ENCODE measurements around the gene ELL.
"Not testable (repeated sequence)": the region's sequence is repeated elsewhere in the genome, so short reads cannot be mapped to it uniquely, and the experiment has no call there.

The ELL gene

DNA sequence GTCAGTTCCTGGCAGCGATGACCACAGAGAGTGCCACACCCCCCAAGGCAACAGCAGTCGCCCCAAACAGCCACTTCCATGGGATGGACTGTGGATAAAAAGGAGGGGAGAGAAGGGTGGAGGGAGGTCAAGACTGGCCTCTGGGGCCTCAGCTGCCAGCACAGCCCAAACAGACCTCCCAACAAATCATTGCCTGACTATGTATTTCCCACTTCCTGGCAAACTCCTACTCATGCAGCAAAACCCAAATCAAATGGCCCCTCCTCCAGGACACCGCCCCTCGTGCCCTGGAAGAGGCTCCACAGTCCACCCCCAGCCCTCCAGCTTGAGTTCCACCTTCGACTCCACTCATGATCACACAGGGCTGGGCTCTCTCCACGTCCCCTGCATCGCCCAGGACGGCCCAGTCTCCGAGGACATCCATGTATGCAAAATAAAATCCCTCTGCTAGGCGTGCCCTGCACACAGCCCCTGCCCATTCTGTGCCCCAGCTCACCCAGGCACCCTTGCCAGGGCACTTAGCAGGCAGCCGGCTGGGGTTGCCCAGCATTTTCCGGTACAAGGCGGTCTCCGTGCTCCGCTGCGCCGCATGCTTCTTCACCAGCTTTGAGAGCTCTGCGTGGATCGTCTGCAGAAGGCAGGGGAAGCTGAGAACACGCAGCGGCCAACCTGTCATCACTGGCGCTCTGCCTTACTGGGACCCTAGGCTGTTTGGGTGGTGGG is 10.5 kb upstream of the ELL start:
- H3K27me3 ChIP-seq (replicated peaks; ENCODE audit: control insufficient read depth, insufficient read depth, low read length, poor library complexity, severe bottlenecking) = no peaks in the 10 kb centered on the region
- no peak overlapping the region for H3K4me3 ChIP-seq (ENCODE audit: insufficient read depth, low read depth, low read length, poor library complexity, severe bottlenecking)
- no peaks in the 10 kb centered on the region for H3K9me3 ChIP-seq (ENCODE audit: control insufficient read depth, low read length)
- peaks cover 23% of the 10 kb centered on the region for H3K36me3 ChIP-seq (ENCODE audit: control insufficient read depth, insufficient read depth, low read length)
- H3K27ac ChIP-seq (ENCODE audit: insufficient read depth, low read length, poor library complexity, severe bottlenecking) = no peak overlapping the region
- H3K4me1 ChIP-seq (ENCODE audit: control insufficient read depth, insufficient read depth, low read length, poor library complexity, severe bottlenecking) = no peaks in the 10 kb centered on the region
- DNase-seq = no peak

GRCh38 chr19:18531485-18531884 is 9.6 kb upstream of the ELL start:
- no peak for DNase-seq
- Histone ChIP-seq H3K36me3 (ENCODE audit: control insufficient read depth, insufficient read depth, low read length) (peaks cover 19% of the 10 kb centered on the region), H3K4me1 (ENCODE audit: control insufficient read depth, insufficient read depth, low read length, poor library complexity, severe bottlenecking) (no peaks in the 10 kb centered on the region), H3K9me3 (ENCODE audit: control insufficient read depth, low read length) (no peaks in the 10 kb centered on the region), H3K27me3 (replicated peaks; ENCODE audit: control insufficient read depth, insufficient read depth, low read length, poor library complexity, severe bottlenecking) (no peaks in the 10 kb centered on the region), H3K4me3 (ENCODE audit: insufficient read depth, low read depth, low read length, poor library complexity, severe bottlenecking) (no peak overlapping the region), H3K27ac (ENCODE audit: insufficient read depth, low read length, poor library complexity, severe bottlenecking) (no peak overlapping the region)

GRCh38 chr19:18529782-18530181 is 7.9 kb upstream of the ELL start:
- no peak for DNase-seq
- H3K4me3 ChIP-seq (ENCODE audit: insufficient read depth, low read depth, low read length, poor library complexity, severe bottlenecking) = no peak overlapping the region
- H3K36me3 ChIP-seq (ENCODE audit: control insufficient read depth, insufficient read depth, low read length) = peaks cover 12% of the 10 kb centered on the region
- no peak overlapping the region for H3K27ac ChIP-seq (ENCODE audit: insufficient read depth, low read length, poor library complexity, severe bottlenecking)
- no peaks in the 10 kb centered on the region for H3K27me3 ChIP-seq (replicated peaks; ENCODE audit: control insufficient read depth, insufficient read depth, low read length, poor library complexity, severe bottlenecking)
- H3K4me1 ChIP-seq (ENCODE audit: control insufficient read depth, insufficient read depth, low read length, poor library complexity, severe bottlenecking) = no peaks in the 10 kb centered on the region
- no peaks in the 10 kb centered on the region for H3K9me3 ChIP-seq (ENCODE audit: control insufficient read depth, low read length)

DNA sequence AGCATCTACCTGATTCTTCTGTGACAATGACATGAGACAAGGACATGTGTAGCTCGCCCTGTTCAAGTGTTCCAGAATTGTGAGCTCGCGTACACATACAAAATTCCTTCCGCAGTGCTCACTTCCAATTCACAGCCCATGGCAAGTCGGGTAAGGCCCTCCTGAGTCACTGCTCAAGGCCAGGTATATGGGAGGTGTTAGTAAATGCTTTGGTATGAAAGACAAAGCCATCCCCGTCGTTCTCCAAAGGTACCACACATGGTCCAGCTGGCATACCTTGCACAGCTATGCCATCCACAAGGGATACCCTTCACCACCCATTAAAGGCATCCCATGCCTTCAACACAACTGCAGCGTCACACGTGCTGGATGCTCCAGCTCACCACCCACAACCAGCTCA is 4.4 kb upstream of the ELL start:
- no peak overlapping the region for H3K27ac ChIP-seq (ENCODE audit: insufficient read depth, low read length, poor library complexity, severe bottlenecking)
- no peaks in the 10 kb centered on the region for H3K36me3 ChIP-seq (ENCODE audit: control insufficient read depth, insufficient read depth, low read length)
- no peaks in the 10 kb centered on the region for H3K4me1 ChIP-seq (ENCODE audit: control insufficient read depth, insufficient read depth, low read length, poor library complexity, severe bottlenecking)
- H3K27me3 ChIP-seq (replicated peaks; ENCODE audit: control insufficient read depth, insufficient read depth, low read length, poor library complexity, severe bottlenecking) = no peaks in the 10 kb centered on the region
- H3K4me3 ChIP-seq (ENCODE audit: insufficient read depth, low read depth, low read length, poor library complexity, severe bottlenecking) = no peak overlapping the region
- H3K9me3 ChIP-seq (ENCODE audit: control insufficient read depth, low read length) = no peaks in the 10 kb centered on the region
- DNase-seq = no peak

- no peaks in the 10 kb centered on the region for H3K9me3 ChIP-seq (ENCODE audit: control insufficient read depth, low read length)
- no peaks in the 10 kb centered on the region for H3K4me1 ChIP-seq (ENCODE audit: control insufficient read depth, insufficient read depth, low read length, poor library complexity, severe bottlenecking)
- DNase-seq = no peak
- no peak overlapping the region for H3K4me3 ChIP-seq (ENCODE audit: insufficient read depth, low read depth, low read length, poor library complexity, severe bottlenecking)
- H3K36me3 ChIP-seq (ENCODE audit: control insufficient read depth, insufficient read depth, low read length) = no peaks in the 10 kb centered on the region
- no peaks in the 10 kb centered on the region for H3K27me3 ChIP-seq (replicated peaks; ENCODE audit: control insufficient read depth, insufficient read depth, low read length, poor library complexity, severe bottlenecking)
- H3K27ac ChIP-seq (ENCODE audit: insufficient read depth, low read length, poor library complexity, severe bottlenecking) = no peak overlapping the region
Observed at GRCh38 chr19:18523841-18524240, 2.0 kb upstream of the ELL start.

DNA sequence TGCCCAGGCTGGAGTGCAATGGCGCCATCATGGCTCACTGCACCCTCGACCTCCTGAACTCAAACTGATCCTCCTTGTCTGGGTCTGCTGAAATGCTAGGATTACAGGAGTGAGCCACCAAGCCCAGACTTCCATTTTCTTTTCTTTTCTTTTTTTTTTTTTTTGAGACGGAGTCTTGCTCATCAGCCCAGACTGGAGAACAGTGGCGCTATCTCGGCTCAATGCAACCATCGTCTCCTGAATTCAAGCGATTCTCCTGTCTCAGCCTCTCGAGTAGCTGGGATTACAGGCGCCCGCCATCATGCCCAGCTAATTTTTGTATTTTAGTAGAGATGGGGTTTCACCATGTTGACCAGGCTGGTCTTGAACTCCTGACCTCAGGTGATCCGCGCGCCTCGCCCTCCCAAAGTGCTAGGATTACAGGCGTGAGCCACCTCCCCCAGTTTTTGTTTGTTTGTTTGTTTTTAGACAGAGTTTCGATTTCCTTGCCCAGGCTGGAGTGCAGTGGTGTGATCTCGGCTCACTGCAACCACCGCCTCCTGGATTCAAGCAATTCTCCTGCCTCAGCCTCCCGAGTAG is 1.1 kb upstream of the ELL start:
- H3K9me3 ChIP-seq (ENCODE audit: control insufficient read depth, low read length); H3K4me1 ChIP-seq (ENCODE audit: control insufficient read depth, insufficient read depth, low read length, poor library complexity, severe bottlenecking); H3K36me3 ChIP-seq (ENCODE audit: control insufficient read depth, insufficient read depth, low read length); DNase-seq; H3K27me3 ChIP-seq (replicated peaks; ENCODE audit: control insufficient read depth, insufficient read depth, low read length, poor library complexity, severe bottlenecking): not testable (repeated sequence)
- H3K27ac ChIP-seq (ENCODE audit: insufficient read depth, low read length, poor library complexity, severe bottlenecking) = peak overlapping the region; percentile 65
- H3K4me3 ChIP-seq (ENCODE audit: insufficient read depth, low read depth, low read length, poor library complexity, severe bottlenecking) = peak overlapping the region; percentile 23

GRCh38 chr19:18522124-18522861 is 423 bp upstream of the ELL start:
- Histone ChIP-seq H3K36me3 (ENCODE audit: control insufficient read depth, insufficient read depth, low read length) (no peaks in the 10 kb centered on the region), H3K4me3 (ENCODE audit: insufficient read depth, low read depth, low read length, poor library complexity, severe bottlenecking) (peak overlapping the region; percentile 89), H3K4me1 (ENCODE audit: control insufficient read depth, insufficient read depth, low read length, poor library complexity, severe bottlenecking) (no peaks in the 10 kb centered on the region), H3K27ac (ENCODE audit: insufficient read depth, low read length, poor library complexity, severe bottlenecking) (peak overlapping the region; percentile 94), H3K27me3 (replicated peaks; ENCODE audit: control insufficient read depth, insufficient read depth, low read length, poor library complexity, severe bottlenecking) (no peaks in the 10 kb centered on the region), H3K9me3 (ENCODE audit: control insufficient read depth, low read length) (no peaks in the 10 kb centered on the region)
- peak; percentile 100 for DNase-seq

DNA sequence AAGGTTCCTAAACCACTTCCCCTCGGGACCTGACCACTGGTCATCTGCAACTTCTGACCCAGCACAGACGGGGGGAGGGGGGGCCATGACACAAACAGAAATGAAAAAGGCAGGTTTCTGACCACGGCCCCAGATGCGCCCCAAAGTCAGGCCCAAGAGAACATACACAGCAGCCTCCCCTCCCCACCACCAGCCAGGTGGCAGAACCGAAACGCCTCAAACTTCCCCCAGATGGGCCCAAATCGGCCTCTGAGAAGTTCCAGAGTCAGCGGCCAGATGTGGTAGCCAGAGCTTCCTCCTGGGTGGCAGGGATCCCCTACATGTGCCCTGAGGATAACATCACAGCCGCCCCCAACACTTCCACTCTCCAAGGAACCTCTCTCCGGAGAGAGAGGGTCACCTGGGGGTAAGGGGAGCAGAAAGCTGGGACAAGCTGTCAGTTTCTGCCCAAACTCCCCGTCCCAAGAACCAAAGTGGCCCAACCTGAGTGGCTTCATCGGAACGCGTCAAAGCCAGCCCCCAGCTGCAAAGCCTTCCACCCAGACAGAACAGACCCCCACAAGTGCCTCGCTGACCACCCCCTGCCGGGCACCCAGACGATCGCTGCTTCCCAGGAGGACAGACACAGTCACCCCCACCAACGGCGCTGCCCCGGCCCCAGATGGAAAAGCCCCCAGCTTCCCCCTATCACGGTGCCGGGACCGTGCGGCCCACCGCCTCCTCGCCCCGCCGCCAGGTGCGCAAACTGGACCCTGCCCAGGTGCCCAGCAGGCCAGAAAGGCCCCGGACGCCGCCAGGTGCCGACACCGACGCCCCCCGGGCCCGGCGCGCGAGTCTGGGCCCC is 800 bp downstream of the ELL start:
- Histone ChIP-seq H3K27me3 (replicated peaks; ENCODE audit: control insufficient read depth, insufficient read depth, low read length, poor library complexity, severe bottlenecking) (no peaks in the 10 kb centered on the region), H3K27ac (ENCODE audit: insufficient read depth, low read length, poor library complexity, severe bottlenecking) (peak overlapping the region; percentile 94), H3K36me3 (ENCODE audit: control insufficient read depth, insufficient read depth, low read length) (no peaks in the 10 kb centered on the region), H3K4me3 (ENCODE audit: insufficient read depth, low read depth, low read length, poor library complexity, severe bottlenecking) (peak overlapping the region; percentile 89), H3K4me1 (ENCODE audit: control insufficient read depth, insufficient read depth, low read length, poor library complexity, severe bottlenecking) (peaks cover 9% of the 10 kb centered on the region), H3K9me3 (ENCODE audit: control insufficient read depth, low read length) (no peaks in the 10 kb centered on the region)
- DNase-seq = no peak

GRCh38 chr19:18519962-18520847 is 1.7 kb downstream of the ELL start:
- Histone ChIP-seq H3K36me3 (ENCODE audit: control insufficient read depth, insufficient read depth, low read length) (no peaks in the 10 kb centered on the region), H3K4me1 (ENCODE audit: control insufficient read depth, insufficient read depth, low read length, poor library complexity, severe bottlenecking) (peaks cover 17% of the 10 kb centered on the region)
- DNase-seq = peak in 2 of 3 donors; percentile 39 to 49

More at GRCh38 chr19:18519962-18520847, 1.7 kb downstream of the ELL start:
- H3K9me3 ChIP-seq (ENCODE audit: control insufficient read depth, low read length) = no peaks in the 10 kb centered on the region
- H3K4me3 ChIP-seq (ENCODE audit: insufficient read depth, low read depth, low read length, poor library complexity, severe bottlenecking) = peak overlapping the region; percentile 89
- peak overlapping the region; percentile 94 for H3K27ac ChIP-seq (ENCODE audit: insufficient read depth, low read length, poor library complexity, severe bottlenecking)
- H3K27me3 ChIP-seq (replicated peaks; ENCODE audit: control insufficient read depth, insufficient read depth, low read length, poor library complexity, severe bottlenecking) = no peaks in the 10 kb centered on the region

Measured in effector memory CD4-positive, alpha-beta T cell (primary cell).